WTC11 (cell line): ENCODE data around the gene CEBPG. TPM values are rescaled to one million over a fixed set of nuclear protein-coding genes. Genes with fewer than 3 reads are reported as not detected.

Experiments
- ATAC-seq: fragments of 200-7000 bp; cut with Tn5 transposase; 2 replicates; pipeline ENCODE4 v1.10.0; 2021; ENCODE audit warnings: mild to moderate bottlenecking, moderate library complexity
- CTCF ChIA-PET: fragments of 300-600 bp; sonication (Branson Sonifier 250); formaldehyde crosslinking; loops from one replicate; lab custom pipeline; 2021; ENCODE audit warnings: antibody characterized with exemption; lab: Charles Lee
- POLR2A ChIA-PET: fragments of 350-600 bp; sonication (Branson Sonifier 250); formaldehyde crosslinking; loops from one replicate; lab custom pipeline; 2021; ENCODE audit warnings: antibody characterized with exemption; lab: Charles Lee
- DNase-seq: peaks from one replicate; pipeline ENCODE4 v3.0.0; 2021; ENCODE audit warnings: low spot score
- H3K27ac Mint-ChIP-seq: 2 replicates; pipeline ENCODE4 v1.8.0; 2021; ENCODE audit warnings: mixed read lengths
- H3K27me3 Mint-ChIP-seq: 2 replicates; pipeline ENCODE4 v1.8.0; 2021; ENCODE audit warnings: low read depth, mild to moderate bottlenecking, moderate library complexity, mixed read lengths
- H3K36me3 Mint-ChIP-seq: 2 replicates; pipeline ENCODE4 v1.8.0; 2021; ENCODE audit warnings: mixed read lengths
- H3K4me1 Mint-ChIP-seq: 2 replicates; pipeline ENCODE4 v1.8.0; 2022; ENCODE audit warnings: mixed read lengths
- H3K4me3 Mint-ChIP-seq: 2 replicates; pipeline ENCODE4 v1.8.0; 2021; ENCODE audit warnings: mild to moderate bottlenecking, moderate library complexity, mixed read lengths
- H3K9me3 Mint-ChIP-seq: 2 replicates; pipeline ENCODE4 v1.8.0; 2021; ENCODE audit warnings: mixed read lengths
- NFYB ChIP-seq: sonication (generic); formaldehyde crosslinking; conservative IDR thresholded peaks from 2 replicates; pipeline ENCODE4 v1.8.0; 2022; ENCODE audit warnings: low read depth, missing genetic modification reagents
- NR1H2 ChIP-seq: sonication (generic); formaldehyde crosslinking; IDR thresholded peaks from 2 replicates; pipeline ENCODE4 v1.9.0; 2021; ENCODE audit warnings: mild to moderate bottlenecking, moderate library complexity, missing genetic modification reagents
- TEAD1 ChIP-seq: sonication (generic); formaldehyde crosslinking; IDR thresholded peaks from 2 replicates; pipeline ENCODE4 v1.8.0; 2022; ENCODE audit warnings: mild to moderate bottlenecking, missing genetic modification reagents
- TEAD4 ChIP-seq: sonication (generic); formaldehyde crosslinking; IDR thresholded peaks from 2 replicates; pipeline ENCODE4 v1.8.0; 2022; ENCODE audit warnings: mild to moderate bottlenecking, missing genetic modification reagents
- ZNF232 ChIP-seq: sonication (generic); formaldehyde crosslinking; IDR thresholded peaks from 2 replicates; pipeline ENCODE4 v1.8.0; 2022; ENCODE audit warnings: mild to moderate bottlenecking, missing genetic modification reagents
- total RNA-seq: library from RNA; stranded (reverse); gene quantifications from 3 replicates; pipeline ENCODE4 v1.2.3, GENCODE V29; 2021
- TF ChIP-seq, protein P1 (sequence below): sonication (generic); formaldehyde crosslinking; IDR thresholded peaks from 2 replicates; pipeline ENCODE4 v1.8.0; 2023; ENCODE audit warnings: missing genetic modification reagents, mild to moderate bottlenecking, borderline replicate concordance
- TF ChIP-seq, protein P2 (sequence below): sonication (generic); formaldehyde crosslinking; IDR thresholded peaks from 2 replicates; pipeline ENCODE4 v1.8.1; 2023; ENCODE audit warnings: mild to moderate bottlenecking, missing genetic modification reagents, moderate library complexity
- TF ChIP-seq, protein P3 (sequence below): sonication (generic); formaldehyde crosslinking; IDR thresholded peaks from 2 replicates; pipeline ENCODE4 v1.8.0; 2022; ENCODE audit warnings: missing genetic modification reagents
- TF ChIP-seq, protein P4 (sequence below): sonication (generic); formaldehyde crosslinking; IDR thresholded peaks from 2 replicates; pipeline ENCODE4 v1.8.0; 2023; ENCODE audit warnings: mild to moderate bottlenecking, missing genetic modification reagents
- TF ChIP-seq, protein P5 (sequence below): sonication (generic); formaldehyde crosslinking; IDR thresholded peaks from 2 replicates; pipeline ENCODE4 v1.8.1; 2022; ENCODE audit warnings: low read depth, missing genetic modification reagents, borderline replicate concordance

The CEBPG gene
- total RNA-seq, 1 experiment from 2014 or later: 33.1 TPM

DNA sequence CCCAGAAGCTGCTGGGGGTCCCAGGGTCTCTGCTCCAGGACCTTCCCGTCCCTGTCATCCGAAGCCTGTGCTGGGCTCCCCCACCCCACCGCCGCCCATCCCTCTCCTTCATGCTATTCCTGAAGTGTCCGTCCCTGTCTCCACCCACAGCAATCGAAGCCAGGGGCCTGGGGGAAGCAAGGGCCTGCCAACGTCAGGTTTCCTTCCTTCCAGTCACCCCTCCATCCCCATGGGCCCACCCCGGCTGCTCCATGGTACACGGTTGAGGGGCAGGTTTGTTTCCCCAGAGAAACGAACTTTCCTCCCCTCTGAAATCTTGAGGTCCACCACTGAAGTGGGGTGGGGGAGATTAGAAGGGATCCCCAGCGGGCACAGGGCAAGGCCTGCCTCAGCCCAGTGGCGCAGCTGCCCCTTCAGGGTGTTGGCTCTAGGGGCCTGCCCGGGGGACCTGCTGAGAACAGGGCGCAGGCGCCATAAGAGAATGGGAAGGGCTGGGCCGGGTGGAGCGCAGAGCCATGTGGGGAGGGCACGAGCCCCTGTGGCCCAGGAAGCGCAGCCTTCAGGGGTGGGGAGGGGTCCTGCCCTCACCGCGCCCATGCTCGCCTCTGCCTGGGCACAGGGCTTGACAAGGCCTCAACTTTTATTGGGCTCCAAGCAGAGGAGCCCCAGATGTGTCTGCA, 16.1 kb downstream of the CEBPG start (continued):
- TF ChIP-seq, protein P1, sequence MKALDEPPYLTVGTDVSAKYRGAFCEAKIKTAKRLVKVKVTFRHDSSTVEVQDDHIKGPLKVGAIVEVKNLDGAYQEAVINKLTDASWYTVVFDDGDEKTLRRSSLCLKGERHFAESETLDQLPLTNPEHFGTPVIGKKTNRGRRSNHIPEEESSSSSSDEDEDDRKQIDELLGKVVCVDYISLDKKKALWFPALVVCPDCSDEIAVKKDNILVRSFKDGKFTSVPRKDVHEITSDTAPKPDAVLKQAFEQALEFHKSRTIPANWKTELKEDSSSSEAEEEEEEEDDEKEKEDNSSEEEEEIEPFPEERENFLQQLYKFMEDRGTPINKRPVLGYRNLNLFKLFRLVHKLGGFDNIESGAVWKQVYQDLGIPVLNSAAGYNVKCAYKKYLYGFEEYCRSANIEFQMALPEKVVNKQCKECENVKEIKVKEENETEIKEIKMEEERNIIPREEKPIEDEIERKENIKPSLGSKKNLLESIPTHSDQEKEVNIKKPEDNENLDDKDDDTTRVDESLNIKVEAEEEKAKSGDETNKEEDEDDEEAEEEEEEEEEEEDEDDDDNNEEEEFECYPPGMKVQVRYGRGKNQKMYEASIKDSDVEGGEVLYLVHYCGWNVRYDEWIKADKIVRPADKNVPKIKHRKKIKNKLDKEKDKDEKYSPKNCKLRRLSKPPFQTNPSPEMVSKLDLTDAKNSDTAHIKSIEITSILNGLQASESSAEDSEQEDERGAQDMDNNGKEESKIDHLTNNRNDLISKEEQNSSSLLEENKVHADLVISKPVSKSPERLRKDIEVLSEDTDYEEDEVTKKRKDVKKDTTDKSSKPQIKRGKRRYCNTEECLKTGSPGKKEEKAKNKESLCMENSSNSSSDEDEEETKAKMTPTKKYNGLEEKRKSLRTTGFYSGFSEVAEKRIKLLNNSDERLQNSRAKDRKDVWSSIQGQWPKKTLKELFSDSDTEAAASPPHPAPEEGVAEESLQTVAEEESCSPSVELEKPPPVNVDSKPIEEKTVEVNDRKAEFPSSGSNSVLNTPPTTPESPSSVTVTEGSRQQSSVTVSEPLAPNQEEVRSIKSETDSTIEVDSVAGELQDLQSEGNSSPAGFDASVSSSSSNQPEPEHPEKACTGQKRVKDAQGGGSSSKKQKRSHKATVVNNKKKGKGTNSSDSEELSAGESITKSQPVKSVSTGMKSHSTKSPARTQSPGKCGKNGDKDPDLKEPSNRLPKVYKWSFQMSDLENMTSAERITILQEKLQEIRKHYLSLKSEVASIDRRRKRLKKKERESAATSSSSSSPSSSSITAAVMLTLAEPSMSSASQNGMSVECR (CRISPR knock-in tag): no peak
- no peak for TF ChIP-seq TEAD1 (CRISPR knock-in tag)
- TF ChIP-seq NFYB (CRISPR knock-in tag): no peak
- TF ChIP-seq, protein P2, sequence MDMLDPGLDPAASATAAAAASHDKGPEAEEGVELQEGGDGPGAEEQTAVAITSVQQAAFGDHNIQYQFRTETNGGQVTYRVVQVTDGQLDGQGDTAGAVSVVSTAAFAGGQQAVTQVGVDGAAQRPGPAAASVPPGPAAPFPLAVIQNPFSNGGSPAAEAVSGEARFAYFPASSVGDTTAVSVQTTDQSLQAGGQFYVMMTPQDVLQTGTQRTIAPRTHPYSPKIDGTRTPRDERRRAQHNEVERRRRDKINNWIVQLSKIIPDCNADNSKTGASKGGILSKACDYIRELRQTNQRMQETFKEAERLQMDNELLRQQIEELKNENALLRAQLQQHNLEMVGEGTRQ (CRISPR knock-in tag): no peak
- TF ChIP-seq, protein P3, sequence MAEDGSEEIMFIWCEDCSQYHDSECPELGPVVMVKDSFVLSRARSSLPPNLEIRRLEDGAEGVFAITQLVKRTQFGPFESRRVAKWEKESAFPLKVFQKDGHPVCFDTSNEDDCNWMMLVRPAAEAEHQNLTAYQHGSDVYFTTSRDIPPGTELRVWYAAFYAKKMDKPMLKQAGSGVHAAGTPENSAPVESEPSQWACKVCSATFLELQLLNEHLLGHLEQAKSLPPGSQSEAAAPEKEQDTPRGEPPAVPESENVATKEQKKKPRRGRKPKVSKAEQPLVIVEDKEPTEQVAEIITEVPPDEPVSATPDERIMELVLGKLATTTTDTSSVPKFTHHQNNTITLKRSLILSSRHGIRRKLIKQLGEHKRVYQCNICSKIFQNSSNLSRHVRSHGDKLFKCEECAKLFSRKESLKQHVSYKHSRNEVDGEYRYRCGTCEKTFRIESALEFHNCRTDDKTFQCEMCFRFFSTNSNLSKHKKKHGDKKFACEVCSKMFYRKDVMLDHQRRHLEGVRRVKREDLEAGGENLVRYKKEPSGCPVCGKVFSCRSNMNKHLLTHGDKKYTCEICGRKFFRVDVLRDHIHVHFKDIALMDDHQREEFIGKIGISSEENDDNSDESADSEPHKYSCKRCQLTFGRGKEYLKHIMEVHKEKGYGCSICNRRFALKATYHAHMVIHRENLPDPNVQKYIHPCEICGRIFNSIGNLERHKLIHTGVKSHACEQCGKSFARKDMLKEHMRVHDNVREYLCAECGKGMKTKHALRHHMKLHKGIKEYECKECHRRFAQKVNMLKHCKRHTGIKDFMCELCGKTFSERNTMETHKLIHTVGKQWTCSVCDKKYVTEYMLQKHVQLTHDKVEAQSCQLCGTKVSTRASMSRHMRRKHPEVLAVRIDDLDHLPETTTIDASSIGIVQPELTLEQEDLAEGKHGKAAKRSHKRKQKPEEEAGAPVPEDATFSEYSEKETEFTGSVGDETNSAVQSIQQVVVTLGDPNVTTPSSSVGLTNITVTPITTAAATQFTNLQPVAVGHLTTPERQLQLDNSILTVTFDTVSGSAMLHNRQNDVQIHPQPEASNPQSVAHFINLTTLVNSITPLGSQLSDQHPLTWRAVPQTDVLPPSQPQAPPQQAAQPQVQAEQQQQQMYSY (CRISPR knock-in tag): no peak
- no peak for TF ChIP-seq ZNF232
- TF ChIP-seq NR1H2 (CRISPR knock-in tag): no peak
- TF ChIP-seq TEAD4 (CRISPR knock-in tag): no peak

DNA sequence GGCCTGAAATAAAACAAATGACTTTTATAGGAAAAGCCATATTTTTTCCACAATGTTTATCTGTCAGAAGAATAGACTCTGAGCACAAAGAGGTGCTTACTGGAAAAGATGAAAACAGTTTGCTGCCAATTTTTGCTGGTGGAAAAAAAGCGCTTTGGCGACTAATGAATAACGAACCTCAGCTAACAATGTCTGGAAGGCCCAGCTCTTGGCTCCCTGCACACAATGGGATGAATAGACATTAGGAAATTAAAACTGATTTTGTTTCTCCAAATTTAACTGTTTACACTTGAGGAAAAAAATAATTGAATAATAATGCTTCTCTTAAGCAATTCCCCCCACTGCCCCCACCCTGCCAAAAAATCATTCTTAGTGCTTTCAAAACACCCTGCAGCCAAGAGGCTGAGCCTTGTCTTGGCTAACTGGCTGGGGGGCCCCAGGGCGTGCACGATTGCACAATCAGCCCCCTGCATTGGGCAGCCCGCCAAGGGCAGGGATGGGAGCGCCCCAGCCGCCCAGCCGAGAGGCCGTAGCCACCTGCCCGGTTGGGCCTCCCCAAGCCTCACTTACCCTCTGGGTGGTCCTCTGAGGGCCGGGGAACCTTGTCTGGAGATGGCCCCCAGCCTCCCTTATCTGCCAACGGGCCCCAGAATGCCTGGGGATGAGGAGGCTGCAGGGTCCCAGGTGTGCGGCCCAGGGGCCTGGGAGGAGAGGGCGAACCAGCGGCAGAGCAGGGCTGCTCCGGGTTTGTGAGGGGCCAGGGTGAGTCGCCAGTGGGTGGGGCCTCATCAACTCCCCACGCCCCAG, 16.8 kb downstream of the CEBPG start:
- no peaks in the 10 kb centered on the region for H3K27me3 Mint-ChIP-seq
- TF ChIP-seq, protein P4, sequence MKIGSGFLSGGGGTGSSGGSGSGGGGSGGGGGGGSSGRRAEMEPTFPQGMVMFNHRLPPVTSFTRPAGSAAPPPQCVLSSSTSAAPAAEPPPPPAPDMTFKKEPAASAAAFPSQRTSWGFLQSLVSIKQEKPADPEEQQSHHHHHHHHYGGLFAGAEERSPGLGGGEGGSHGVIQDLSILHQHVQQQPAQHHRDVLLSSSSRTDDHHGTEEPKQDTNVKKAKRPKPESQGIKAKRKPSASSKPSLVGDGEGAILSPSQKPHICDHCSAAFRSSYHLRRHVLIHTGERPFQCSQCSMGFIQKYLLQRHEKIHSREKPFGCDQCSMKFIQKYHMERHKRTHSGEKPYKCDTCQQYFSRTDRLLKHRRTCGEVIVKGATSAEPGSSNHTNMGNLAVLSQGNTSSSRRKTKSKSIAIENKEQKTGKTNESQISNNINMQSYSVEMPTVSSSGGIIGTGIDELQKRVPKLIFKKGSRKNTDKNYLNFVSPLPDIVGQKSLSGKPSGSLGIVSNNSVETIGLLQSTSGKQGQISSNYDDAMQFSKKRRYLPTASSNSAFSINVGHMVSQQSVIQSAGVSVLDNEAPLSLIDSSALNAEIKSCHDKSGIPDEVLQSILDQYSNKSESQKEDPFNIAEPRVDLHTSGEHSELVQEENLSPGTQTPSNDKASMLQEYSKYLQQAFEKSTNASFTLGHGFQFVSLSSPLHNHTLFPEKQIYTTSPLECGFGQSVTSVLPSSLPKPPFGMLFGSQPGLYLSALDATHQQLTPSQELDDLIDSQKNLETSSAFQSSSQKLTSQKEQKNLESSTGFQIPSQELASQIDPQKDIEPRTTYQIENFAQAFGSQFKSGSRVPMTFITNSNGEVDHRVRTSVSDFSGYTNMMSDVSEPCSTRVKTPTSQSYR (CRISPR knock-in tag): no peak
- TF ChIP-seq, protein P5, sequence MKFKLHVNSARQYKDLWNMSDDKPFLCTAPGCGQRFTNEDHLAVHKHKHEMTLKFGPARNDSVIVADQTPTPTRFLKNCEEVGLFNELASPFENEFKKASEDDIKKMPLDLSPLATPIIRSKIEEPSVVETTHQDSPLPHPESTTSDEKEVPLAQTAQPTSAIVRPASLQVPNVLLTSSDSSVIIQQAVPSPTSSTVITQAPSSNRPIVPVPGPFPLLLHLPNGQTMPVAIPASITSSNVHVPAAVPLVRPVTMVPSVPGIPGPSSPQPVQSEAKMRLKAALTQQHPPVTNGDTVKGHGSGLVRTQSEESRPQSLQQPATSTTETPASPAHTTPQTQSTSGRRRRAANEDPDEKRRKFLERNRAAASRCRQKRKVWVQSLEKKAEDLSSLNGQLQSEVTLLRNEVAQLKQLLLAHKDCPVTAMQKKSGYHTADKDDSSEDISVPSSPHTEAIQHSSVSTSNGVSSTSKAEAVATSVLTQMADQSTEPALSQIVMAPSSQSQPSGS (CRISPR knock-in tag): no peak
- H3K9me3 Mint-ChIP-seq: no peaks in the 10 kb centered on the region
- no peak for ATAC-seq
- H3K36me3 Mint-ChIP-seq: no peaks in the 10 kb centered on the region; the same call in 1 of the 2 replicates
- no peak overlapping the region for H3K4me3 Mint-ChIP-seq
- ChIA-PET CTCF (interaction anchor here (1.2 kb wide), 1 partner anchor 10 kb away, joined by 3 read pairs; no protein-coding TSS in a partner anchor), POLR2A (no interaction called here)
- DNase-seq: no peak
- peaks cover 7% of the 10 kb centered on the region; the same call in 1 of the 2 replicates for H3K4me1 Mint-ChIP-seq
- H3K27ac Mint-ChIP-seq: no peak overlapping the region
